ENCODE measurements around the gene RUNX3.

DNA sequence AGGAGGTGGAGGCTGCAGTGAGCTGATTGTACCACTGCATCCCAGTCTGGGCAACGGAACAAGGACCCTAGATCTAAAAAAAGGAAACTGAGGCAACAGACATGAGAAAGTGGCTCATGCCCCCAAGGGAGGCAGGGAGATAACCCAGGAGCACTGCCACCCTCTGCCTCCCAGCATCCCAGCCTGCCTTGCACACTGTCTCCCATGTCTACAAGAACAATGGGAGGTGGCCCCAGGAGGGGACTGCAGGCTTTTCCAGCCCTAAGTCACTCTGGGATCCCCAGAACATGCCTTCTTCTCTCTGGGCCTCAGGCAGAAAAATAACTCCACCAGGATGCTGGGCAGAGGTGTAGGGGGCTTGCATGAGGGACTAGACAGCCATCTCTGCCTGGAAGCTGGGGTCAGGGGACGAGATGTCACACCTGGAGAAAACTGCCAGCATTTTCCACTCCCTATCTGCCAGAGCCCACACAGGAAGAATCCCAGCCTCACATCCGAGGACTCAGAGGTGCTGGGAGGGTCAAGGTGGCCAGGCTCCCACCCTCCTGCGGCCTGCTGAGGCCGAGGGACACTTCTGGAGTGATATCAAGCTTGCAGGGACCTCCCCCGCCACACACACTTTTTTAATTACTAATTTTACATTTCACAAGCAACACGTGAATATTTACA is 21.4 kb downstream of the RUNX3 start:
- TF ChIP-seq, protein P1, sequence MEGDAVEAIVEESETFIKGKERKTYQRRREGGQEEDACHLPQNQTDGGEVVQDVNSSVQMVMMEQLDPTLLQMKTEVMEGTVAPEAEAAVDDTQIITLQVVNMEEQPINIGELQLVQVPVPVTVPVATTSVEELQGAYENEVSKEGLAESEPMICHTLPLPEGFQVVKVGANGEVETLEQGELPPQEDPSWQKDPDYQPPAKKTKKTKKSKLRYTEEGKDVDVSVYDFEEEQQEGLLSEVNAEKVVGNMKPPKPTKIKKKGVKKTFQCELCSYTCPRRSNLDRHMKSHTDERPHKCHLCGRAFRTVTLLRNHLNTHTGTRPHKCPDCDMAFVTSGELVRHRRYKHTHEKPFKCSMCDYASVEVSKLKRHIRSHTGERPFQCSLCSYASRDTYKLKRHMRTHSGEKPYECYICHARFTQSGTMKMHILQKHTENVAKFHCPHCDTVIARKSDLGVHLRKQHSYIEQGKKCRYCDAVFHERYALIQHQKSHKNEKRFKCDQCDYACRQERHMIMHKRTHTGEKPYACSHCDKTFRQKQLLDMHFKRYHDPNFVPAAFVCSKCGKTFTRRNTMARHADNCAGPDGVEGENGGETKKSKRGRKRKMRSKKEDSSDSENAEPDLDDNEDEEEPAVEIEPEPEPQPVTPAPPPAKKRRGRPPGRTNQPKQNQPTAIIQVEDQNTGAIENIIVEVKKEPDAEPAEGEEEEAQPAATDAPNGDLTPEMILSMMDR (IDR thresholded peaks at IDR 0.05), result no peak
- TF ChIP-seq ESRRA (CRISPR knock-in tag; IDR thresholded peaks at IDR 0.05; ENCODE audit: borderline replicate concordance) (no peak), PRRX2 (CRISPR knock-in tag; IDR thresholded peaks at IDR 0.05) (no peak), JUN (CRISPR knock-in tag; IDR thresholded peaks at IDR 0.05) (no peak), IRF1 (CRISPR knock-in tag; IDR thresholded peaks at IDR 0.05) (no peak), ATF3 (CRISPR knock-in tag; conservative IDR thresholded peaks at IDR 0.05) (no peak), NR2C2 (CRISPR knock-in tag; IDR thresholded peaks at IDR 0.05) (no peak), GABPB1 (CRISPR knock-in tag; IDR thresholded peaks at IDR 0.05) (no peak), SP1 (CRISPR knock-in tag; conservative IDR thresholded peaks at IDR 0.05) (no peak)
- TF ChIP-seq, protein P2, sequence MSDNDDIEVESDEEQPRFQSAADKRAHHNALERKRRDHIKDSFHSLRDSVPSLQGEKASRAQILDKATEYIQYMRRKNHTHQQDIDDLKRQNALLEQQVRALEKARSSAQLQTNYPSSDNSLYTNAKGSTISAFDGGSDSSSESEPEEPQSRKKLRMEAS (CRISPR knock-in tag; IDR thresholded peaks at IDR 0.05), result no peak
- TF ChIP-seq, protein P3, sequence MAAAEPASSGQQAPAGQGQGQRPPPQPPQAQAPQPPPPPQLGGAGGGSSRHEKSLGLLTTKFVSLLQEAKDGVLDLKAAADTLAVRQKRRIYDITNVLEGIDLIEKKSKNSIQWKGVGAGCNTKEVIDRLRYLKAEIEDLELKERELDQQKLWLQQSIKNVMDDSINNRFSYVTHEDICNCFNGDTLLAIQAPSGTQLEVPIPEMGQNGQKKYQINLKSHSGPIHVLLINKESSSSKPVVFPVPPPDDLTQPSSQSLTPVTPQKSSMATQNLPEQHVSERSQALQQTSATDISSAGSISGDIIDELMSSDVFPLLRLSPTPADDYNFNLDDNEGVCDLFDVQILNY (CRISPR knock-in tag; IDR thresholded peaks at IDR 0.05), result no peak
- TF ChIP-seq, protein P4, sequence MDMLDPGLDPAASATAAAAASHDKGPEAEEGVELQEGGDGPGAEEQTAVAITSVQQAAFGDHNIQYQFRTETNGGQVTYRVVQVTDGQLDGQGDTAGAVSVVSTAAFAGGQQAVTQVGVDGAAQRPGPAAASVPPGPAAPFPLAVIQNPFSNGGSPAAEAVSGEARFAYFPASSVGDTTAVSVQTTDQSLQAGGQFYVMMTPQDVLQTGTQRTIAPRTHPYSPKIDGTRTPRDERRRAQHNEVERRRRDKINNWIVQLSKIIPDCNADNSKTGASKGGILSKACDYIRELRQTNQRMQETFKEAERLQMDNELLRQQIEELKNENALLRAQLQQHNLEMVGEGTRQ (CRISPR knock-in tag; IDR thresholded peaks at IDR 0.05), result no peak
- TF ChIP-seq, protein P5, sequence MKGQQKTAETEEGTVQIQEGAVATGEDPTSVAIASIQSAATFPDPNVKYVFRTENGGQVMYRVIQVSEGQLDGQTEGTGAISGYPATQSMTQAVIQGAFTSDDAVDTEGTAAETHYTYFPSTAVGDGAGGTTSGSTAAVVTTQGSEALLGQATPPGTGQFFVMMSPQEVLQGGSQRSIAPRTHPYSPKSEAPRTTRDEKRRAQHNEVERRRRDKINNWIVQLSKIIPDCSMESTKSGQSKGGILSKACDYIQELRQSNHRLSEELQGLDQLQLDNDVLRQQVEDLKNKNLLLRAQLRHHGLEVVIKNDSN (CRISPR knock-in tag; IDR thresholded peaks at IDR 0.05), result no peak

Measured in WTC11 (cell line).